Measurements from ENCODE around the gene MMP19. TPM values are rescaled to one million over a fixed set of nuclear protein-coding genes. Genes with fewer than 3 reads are reported as not detected.
A peak's percentile ranks its signal among the peaks of the same experiment; 100 is the strongest.

The MMP19 gene
- total and polyA plus RNA-seq, 10 donors = 7.9 to 100 (median 55.8) TPM

DNA sequence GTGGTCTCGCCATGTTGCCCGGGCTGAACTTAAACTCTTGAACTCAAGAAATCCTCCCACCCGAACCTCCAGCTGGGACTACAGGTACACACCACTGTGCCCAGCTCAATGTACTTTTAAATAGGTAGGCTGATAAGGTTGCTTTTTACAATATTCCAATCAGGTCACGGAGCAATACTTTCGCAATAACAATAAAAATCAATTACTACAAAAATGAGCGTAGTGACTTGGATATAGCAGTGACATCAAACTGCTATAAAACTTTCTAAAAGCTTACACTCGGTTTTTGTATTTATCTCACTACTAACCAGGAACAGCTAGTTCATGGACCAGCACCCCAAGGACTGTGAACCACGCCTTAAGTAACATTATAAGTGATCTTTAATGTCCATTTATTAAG is 35.8 kb downstream of the MMP19 start:
- no peak overlapping the region for H3K4me3 ChIP-seq
- H3K9me3 ChIP-seq = no peaks in the 10 kb centered on the region
- intact Hi-C loops (cut with DNase I; ENCODE audit: low total_unique reads) = no loop called here
- no peak overlapping the region for H3K27ac ChIP-seq
- 92 to 97% (median 94%) methylated on average over 8 of the region's 8 CpGs for WGBS, 5 donors
- H3K4me1 ChIP-seq = peaks cover 0 to 59% (median 13%) of the 10 kb centered on the region in 6 donors
- no peaks in the 10 kb centered on the region for H3K27me3 ChIP-seq (replicated peaks in 1 of 7)
- TF ChIP-seq POLR2A (IDR thresholded peaks at IDR 0.05) (no peak), POLR2AphosphoS5 (IDR thresholded peaks at IDR 0.05) (no peak)
- TF ChIP-seq, protein P1, sequence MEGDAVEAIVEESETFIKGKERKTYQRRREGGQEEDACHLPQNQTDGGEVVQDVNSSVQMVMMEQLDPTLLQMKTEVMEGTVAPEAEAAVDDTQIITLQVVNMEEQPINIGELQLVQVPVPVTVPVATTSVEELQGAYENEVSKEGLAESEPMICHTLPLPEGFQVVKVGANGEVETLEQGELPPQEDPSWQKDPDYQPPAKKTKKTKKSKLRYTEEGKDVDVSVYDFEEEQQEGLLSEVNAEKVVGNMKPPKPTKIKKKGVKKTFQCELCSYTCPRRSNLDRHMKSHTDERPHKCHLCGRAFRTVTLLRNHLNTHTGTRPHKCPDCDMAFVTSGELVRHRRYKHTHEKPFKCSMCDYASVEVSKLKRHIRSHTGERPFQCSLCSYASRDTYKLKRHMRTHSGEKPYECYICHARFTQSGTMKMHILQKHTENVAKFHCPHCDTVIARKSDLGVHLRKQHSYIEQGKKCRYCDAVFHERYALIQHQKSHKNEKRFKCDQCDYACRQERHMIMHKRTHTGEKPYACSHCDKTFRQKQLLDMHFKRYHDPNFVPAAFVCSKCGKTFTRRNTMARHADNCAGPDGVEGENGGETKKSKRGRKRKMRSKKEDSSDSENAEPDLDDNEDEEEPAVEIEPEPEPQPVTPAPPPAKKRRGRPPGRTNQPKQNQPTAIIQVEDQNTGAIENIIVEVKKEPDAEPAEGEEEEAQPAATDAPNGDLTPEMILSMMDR (IDR thresholded peaks at IDR 0.05 in 8 of 11, conservative IDR thresholded peaks at IDR 0.05 in 3 of 11) = no peak
- H3K36me3 ChIP-seq = peaks cover 0 to 93% (median 40%) of the 10 kb centered on the region in 6 donors
- no peak for DNase-seq

DNA sequence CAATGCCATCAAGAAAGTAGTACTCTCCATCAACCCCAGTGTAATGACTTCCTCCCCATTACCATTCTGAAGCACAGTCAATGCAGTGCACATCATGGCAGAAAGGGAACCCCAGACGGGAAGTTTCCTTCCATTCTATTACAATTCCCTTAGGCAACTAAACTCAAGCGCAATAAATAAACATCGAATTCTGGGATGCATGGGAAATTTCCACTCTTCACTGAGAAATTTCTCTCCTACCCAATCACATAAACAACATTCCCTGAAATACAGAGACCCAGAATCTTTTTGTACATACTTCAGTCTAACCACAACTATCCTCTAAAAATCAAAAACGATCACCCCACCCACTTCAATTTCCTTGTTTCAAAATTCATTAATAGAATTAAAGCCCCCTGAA is 45.2 kb downstream of the MMP19 start:
- no peaks in the 10 kb centered on the region for H3K9me3 ChIP-seq
- intact Hi-C loops (cut with DNase I; ENCODE audit: low total_unique reads) = no loop called here
- no peaks in the 10 kb centered on the region for H3K27me3 ChIP-seq (replicated peaks in 1 of 7)
- no peak overlapping the region for H3K27ac ChIP-seq
- H3K4me1 ChIP-seq = peaks cover 0 to 21% (median 0%) of the 10 kb centered on the region in 6 donors
- TF ChIP-seq POLR2AphosphoS5 (IDR thresholded peaks at IDR 0.05) (no peak), POLR2A (IDR thresholded peaks at IDR 0.05) (no peak)
- TF ChIP-seq, protein P1 (IDR thresholded peaks at IDR 0.05 in 8 of 11, conservative IDR thresholded peaks at IDR 0.05 in 3 of 11) = no peak
- H3K36me3 ChIP-seq = peaks cover 0 to 100% (median 79%) of the 10 kb centered on the region in 6 donors
- no peak for DNase-seq
- no peak overlapping the region for H3K4me3 ChIP-seq
- WGBS, 5 donors = 78 to 89% (median 85%) methylated on average over 4 of the region's 4 CpGs

DNA sequence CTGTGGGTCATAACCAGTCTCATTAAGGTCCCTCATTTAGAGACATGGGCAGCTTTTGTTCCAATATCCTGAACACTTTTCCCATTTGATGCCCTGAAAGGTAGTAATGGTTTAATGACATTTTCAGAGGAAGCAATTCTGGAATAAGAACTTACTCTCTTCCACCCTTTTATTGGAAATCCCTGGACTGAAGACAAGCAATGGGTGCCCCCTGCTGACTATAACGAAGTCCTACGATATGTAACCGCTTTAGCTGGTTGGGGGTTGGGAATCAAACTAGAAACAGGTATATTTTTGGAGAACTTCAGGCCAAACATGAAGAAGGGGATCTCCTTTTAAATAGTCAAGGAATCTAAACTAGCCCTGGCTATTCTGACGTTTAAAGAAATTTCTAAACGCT is 45.7 kb downstream of the MMP19 start:
- Histone ChIP-seq H3K27ac (no peak overlapping the region), H3K4me1 (peaks cover 0 to 16% (median 0%) of the 10 kb centered on the region in 6 donors), H3K36me3 (peaks cover 0 to 100% (median 78%) of the 10 kb centered on the region in 6 donors), H3K4me3 (no peak overlapping the region), H3K9me3 (no peaks in the 10 kb centered on the region), H3K27me3 (replicated peaks in 1 of 7) (no peaks in the 10 kb centered on the region)
- TF ChIP-seq POLR2A (IDR thresholded peaks at IDR 0.05) (no peak), POLR2AphosphoS5 (IDR thresholded peaks at IDR 0.05) (no peak)
- TF ChIP-seq, protein P1 (IDR thresholded peaks at IDR 0.05 in 8 of 11, conservative IDR thresholded peaks at IDR 0.05 in 3 of 11) = peak in 7 of 11 experiments; percentile 16 to 50 (median 39)
- no peak for DNase-seq
- WGBS, 5 donors = 65 to 75% (median 72%) methylated on average over 5 of the region's 5 CpGs
- intact Hi-C loops (cut with DNase I; ENCODE audit: low total_unique reads) = no loop called here

DNA sequence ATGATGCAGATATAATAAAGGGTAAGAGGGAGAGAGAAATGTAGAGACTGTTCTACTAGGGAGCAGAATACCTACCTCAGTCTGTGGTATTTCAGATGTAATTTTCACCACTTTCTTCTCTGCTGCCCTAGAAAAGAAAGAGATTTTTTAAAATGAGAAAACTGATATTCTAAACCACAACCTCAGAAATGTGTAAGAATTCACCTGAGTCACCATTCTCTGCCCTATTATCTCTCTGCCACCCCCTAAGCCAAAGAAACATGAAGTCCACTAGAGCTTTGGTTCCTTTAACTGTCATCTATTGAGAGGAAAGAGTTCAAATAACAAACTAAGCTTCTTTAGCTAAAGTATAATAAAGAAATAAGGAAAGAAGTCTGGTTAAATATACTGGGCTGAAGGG is 46.8 kb downstream of the MMP19 start:
- H3K4me1 ChIP-seq = peaks cover 0 to 8% (median 0%) of the 10 kb centered on the region in 6 donors
- intact Hi-C loops (cut with DNase I; ENCODE audit: low total_unique reads) = no loop called here
- no peak overlapping the region for H3K4me3 ChIP-seq
- H3K27me3 ChIP-seq (replicated peaks in 1 of 7) = no peaks in the 10 kb centered on the region
- no peaks in the 10 kb centered on the region for H3K9me3 ChIP-seq
- DNase-seq = no peak
- peaks cover 0 to 100% (median 78%) of the 10 kb centered on the region in 6 donors for H3K36me3 ChIP-seq
- H3K27ac ChIP-seq = no peak overlapping the region
- TF ChIP-seq POLR2A (IDR thresholded peaks at IDR 0.05) (no peak), POLR2AphosphoS5 (IDR thresholded peaks at IDR 0.05) (no peak)
- TF ChIP-seq, protein P1 (IDR thresholded peaks at IDR 0.05 in 8 of 11, conservative IDR thresholded peaks at IDR 0.05 in 3 of 11) = no peak

All from spleen (tissue), 11 donors.